Naive thymus-derived CD8-positive, alpha-beta T cell (primary cell): ENCODE results near the gene NR5A2. TPM values are rescaled to one million over a fixed set of nuclear protein-coding genes. Genes with fewer than 3 reads are reported as not detected.

Experiments used
- ATAC-seq, 2 donors: fragments of 150-1000 bp; cut with Tn5 transposase in 1 of 2; sonication (Bioruptor Pico), chemical (Tn5 transposase) in 1 of 2; 1 replicate in 1 of 2; 2 replicates in 1 of 2; pipeline ENCODE4 v1.10.0; 2021; ENCODE audit warnings: mild to moderate bottlenecking in 2 of 2, moderate library complexity in 2 of 2
- POLR2A ChIA-PET: fragments of 350-600 bp; sonication (Branson Sonifier 250); formaldehyde crosslinking; loops from one replicate; lab custom pipeline; 2021; ENCODE audit warnings: antibody characterized with exemption; lab: Charles Lee
- DNase-seq, 10 donors: peaks; one replicate each; pipeline versions ENCODE4 v3.0.0 to v3.0.0-alpha.2; 2020 to 2022
- H3K27ac Mint-ChIP-seq, 10 donors: one replicate each; pipeline ENCODE4 v1.8.0; 2020 to 2022; ENCODE audit warnings: mild to moderate bottlenecking in 10 of 10, mixed read lengths in 10 of 10, moderate library complexity in 4 of 10, inconsistent platforms in 1 of 10
- H3K27me3 Mint-ChIP-seq, 5 donors: one replicate each; pipeline ENCODE4 v1.8.0; 2021 to 2022; ENCODE audit warnings: mixed read lengths in 5 of 5
- H3K36me3 Mint-ChIP-seq, 3 donors: one replicate each; pipeline ENCODE4 v1.8.0; 2020 to 2022; ENCODE audit warnings: mixed read lengths in 3 of 3, mild to moderate bottlenecking in 2 of 3, inconsistent platforms in 1 of 3
- H3K4me1 Mint-ChIP-seq, 4 donors: one replicate each; pipeline ENCODE4 v1.8.0; 2021 to 2022; ENCODE audit warnings: mixed read lengths in 4 of 4
- H3K4me3 Mint-ChIP-seq, 10 donors: one replicate each; pipeline ENCODE4 v1.8.0; 2020 to 2022; ENCODE audit warnings: mild to moderate bottlenecking in 10 of 10, mixed read lengths in 10 of 10, moderate library complexity in 6 of 10, inconsistent platforms in 1 of 10
- H3K9me3 Mint-ChIP-seq, 9 donors: one replicate each; pipeline ENCODE4 v1.8.0; 2020 to 2022; ENCODE audit warnings: mixed read lengths in 9 of 9, mild to moderate bottlenecking in 3 of 9, inconsistent platforms in 1 of 9, moderate library complexity in 1 of 9
- polyA plus RNA-seq, 3 donors: library from polyadenylated mRNA; unstranded; fragments of 300-500 nt; fragmentation: Illumina TruSeq; gene quantifications; one replicate each; pipeline ENCODE4 v1.2.3, GENCODE V29; 2021
- total RNA-seq, 8 experiments: library from RNA in 2 of 8; stranded (reverse) in 2 of 8; gene quantifications; one replicate each; pipeline ENCODE4 v1.2.3 and lab custom pipeline; 2021 to 2026

NR5A2 gene
- total and polyA plus RNA-seq, 5 experiments from 2014 or later, result not detected

GRCh38 chr1:200081151-200081968 is 53.9 kb downstream of the NR5A2 start:
- peaks cover 8 to 17% (median 10%) of the 10 kb centered on the region in 5 donors for H3K27me3 Mint-ChIP-seq
- no peak for ATAC-seq

GRCh38 chr1:200081969-200082245 is 54.4 kb downstream of the NR5A2 start:
- POLR2A ChIA-PET, result interaction anchor here (0.6 kb wide), 1 partner anchor 131 kb away, joined by 3 read pairs; no protein-coding TSS in a partner anchor
- Mint-ChIP-seq H3K4me3 (no peak overlapping the region), H3K4me1 (no peaks in the 10 kb centered on the region), H3K27ac (no peak overlapping the region), H3K9me3 (no peaks in the 10 kb centered on the region), H3K36me3 (no peaks in the 10 kb centered on the region), H3K27me3 (peaks cover 8 to 17% (median 10%) of the 10 kb centered on the region in 5 donors)
- ATAC-seq (no peak), DNase-seq (no peak)

More at GRCh38 chr1:200081151-200081968, 53.9 kb downstream of the NR5A2 start:
- Mint-ChIP-seq H3K27ac (no peak overlapping the region), H3K4me1 (no peaks in the 10 kb centered on the region), H3K4me3 (no peak overlapping the region), H3K9me3 (no peaks in the 10 kb centered on the region), H3K36me3 (no peaks in the 10 kb centered on the region)
- DNase-seq, result no peak
- POLR2A ChIA-PET, result interaction anchor here (1.2 kb wide), 1 partner anchor 13 kb away, joined by 3 read pairs; no protein-coding TSS in a partner anchor

GRCh38 chr1:200082329-200082728 is 54.8 kb downstream of the NR5A2 start:
- Mint-ChIP-seq H3K27me3 (peaks cover 10 to 17% (median 13%) of the 10 kb centered on the region in 5 donors), H3K9me3 (no peaks in the 10 kb centered on the region), H3K4me3 (no peak overlapping the region), H3K4me1 (no peaks in the 10 kb centered on the region), H3K27ac (no peak overlapping the region), H3K36me3 (no peaks in the 10 kb centered on the region)
- DNase-seq, result no peak
- POLR2A ChIA-PET, result interaction anchor here (0.6 kb wide), 1 partner anchor 131 kb away, joined by 3 read pairs; no protein-coding TSS in a partner anchor
- ATAC-seq, result no peak

DNA sequence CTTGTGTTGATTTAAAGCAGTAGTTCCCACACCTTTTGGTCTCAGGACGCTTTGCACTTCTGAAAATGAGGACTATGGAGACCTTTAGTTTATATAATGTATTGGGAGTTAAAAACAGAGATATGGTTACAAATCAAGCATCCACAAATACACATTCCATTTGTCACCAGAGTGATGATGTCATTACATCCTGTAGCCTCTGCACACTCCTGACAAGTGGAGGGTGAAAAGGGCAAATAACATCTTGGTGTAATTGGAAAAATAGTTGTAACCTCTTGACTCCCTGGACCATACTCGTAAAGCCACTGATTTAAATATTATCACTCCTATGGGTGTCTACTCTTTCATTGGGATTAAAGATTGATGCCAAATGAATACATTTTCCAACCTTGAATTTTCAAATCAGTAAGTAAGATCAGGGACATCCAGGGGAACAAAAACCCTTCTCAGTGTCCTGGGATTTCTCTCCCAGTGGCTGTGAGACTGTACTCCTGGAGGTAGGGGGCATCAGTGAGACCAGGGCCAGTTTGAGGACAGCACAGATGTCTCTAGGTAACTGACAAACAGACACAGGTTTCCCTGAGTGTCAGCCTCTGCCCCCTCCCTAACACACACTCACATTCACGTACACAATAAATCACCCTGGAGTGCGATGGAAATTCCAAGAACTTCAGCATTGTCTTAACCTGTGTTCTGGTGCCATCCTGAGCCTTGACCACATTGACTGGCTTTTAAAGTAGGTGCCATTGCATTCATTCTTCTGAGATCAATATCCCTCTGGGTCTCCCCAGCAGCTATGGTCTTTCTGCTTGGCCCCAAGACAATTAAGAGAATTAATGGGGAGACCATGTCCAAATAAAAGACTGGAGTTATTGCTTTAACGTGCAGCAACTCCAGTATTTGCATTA is 63.0 kb downstream of the NR5A2 start:
- peaks cover 10 to 27% (median 18%) of the 10 kb centered on the region in 5 donors for H3K27me3 Mint-ChIP-seq
- DNase-seq (no peak), ATAC-seq (no peak)
- no peak overlapping the region for H3K4me3 Mint-ChIP-seq
- H3K4me1 Mint-ChIP-seq, result no peaks in the 10 kb centered on the region
- POLR2A ChIA-PET, result no interaction called here
- H3K9me3 Mint-ChIP-seq, result no peaks in the 10 kb centered on the region
- H3K36me3 Mint-ChIP-seq, result no peaks in the 10 kb centered on the region
- H3K27ac Mint-ChIP-seq, result no peak overlapping the region

- H3K36me3 Mint-ChIP-seq, result no peaks in the 10 kb centered on the region
- no peak for DNase-seq
- no peaks in the 10 kb centered on the region for H3K4me1 Mint-ChIP-seq
- H3K4me3 Mint-ChIP-seq, result no peak overlapping the region
- POLR2A ChIA-PET, result no interaction called here
- no peak for ATAC-seq
- H3K27ac Mint-ChIP-seq, result no peak overlapping the region
- no peaks in the 10 kb centered on the region for H3K9me3 Mint-ChIP-seq
- H3K27me3 Mint-ChIP-seq, result peaks cover 0 to 7% (median 4%) of the 10 kb centered on the region in 5 donors
Measured at GRCh38 chr1:200095057-200095577, 67.6 kb downstream of the NR5A2 start.

GRCh38 chr1:200096774-200097173 is 69.3 kb downstream of the NR5A2 start:
- no peaks in the 10 kb centered on the region for H3K36me3 Mint-ChIP-seq
- DNase-seq (no peak), ATAC-seq (no peak)
- no peak overlapping the region for H3K4me3 Mint-ChIP-seq
- POLR2A ChIA-PET, result no interaction called here
- H3K27me3 Mint-ChIP-seq, result peaks cover 0 to 7% (median 4%) of the 10 kb centered on the region in 5 donors
- H3K9me3 Mint-ChIP-seq, result no peaks in the 10 kb centered on the region
- no peaks in the 10 kb centered on the region for H3K4me1 Mint-ChIP-seq
- no peak overlapping the region for H3K27ac Mint-ChIP-seq

- Mint-ChIP-seq H3K27ac (no peak overlapping the region), H3K4me1 (no peaks in the 10 kb centered on the region), H3K27me3 (peaks cover 0 to 2% (median 0%) of the 10 kb centered on the region in 5 donors), H3K9me3 (no peaks in the 10 kb centered on the region), H3K4me3 (no peak overlapping the region), H3K36me3 (no peaks in the 10 kb centered on the region)
- no peak for DNase-seq
- POLR2A ChIA-PET, result no interaction called here
- no peak for ATAC-seq
Measured at GRCh38 chr1:200099040-200099439, 71.5 kb downstream of the NR5A2 start.

- Mint-ChIP-seq H3K36me3 (no peaks in the 10 kb centered on the region), H3K27me3 (no peaks in the 10 kb centered on the region), H3K4me1 (no peaks in the 10 kb centered on the region), H3K9me3 (no peaks in the 10 kb centered on the region), H3K27ac (no peak overlapping the region), H3K4me3 (no peak overlapping the region)
- POLR2A ChIA-PET, result no interaction called here
- ATAC-seq, result no peak
- DNase-seq, result no peak
Measured at GRCh38 chr1:200103966-200104583, 76.6 kb downstream of the NR5A2 start.

GRCh38 chr1:200107004-200107470 is 79.5 kb downstream of the NR5A2 start:
- H3K9me3 Mint-ChIP-seq, result no peaks in the 10 kb centered on the region
- no peaks in the 10 kb centered on the region for H3K36me3 Mint-ChIP-seq

DNA sequence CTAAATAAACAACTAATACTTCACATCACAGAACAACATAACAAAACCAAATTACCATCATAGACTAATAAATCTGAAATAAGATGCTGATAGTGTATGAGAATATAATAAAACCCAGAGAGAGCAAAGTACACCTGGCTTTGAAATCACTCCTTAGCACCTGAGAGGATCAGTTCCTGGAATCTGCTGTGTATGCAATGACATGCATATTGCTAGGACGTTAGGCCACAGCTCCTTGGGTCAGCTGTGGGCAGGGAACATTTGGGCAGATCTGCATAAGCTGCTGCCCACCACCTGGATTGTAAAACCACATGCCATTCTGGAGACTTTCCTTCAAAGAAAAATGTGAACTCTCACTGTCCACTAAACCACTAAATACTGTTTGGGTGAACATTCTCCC is 81.1 kb downstream of the NR5A2 start:
- no peaks in the 10 kb centered on the region for H3K4me1 Mint-ChIP-seq
- DNase-seq (no peak), ATAC-seq (no peak)
- POLR2A ChIA-PET, result no interaction called here
- no peaks in the 10 kb centered on the region for H3K9me3 Mint-ChIP-seq
- H3K4me3 Mint-ChIP-seq, result no peak overlapping the region
- no peak overlapping the region for H3K27ac Mint-ChIP-seq
- no peaks in the 10 kb centered on the region for H3K36me3 Mint-ChIP-seq
- H3K27me3 Mint-ChIP-seq, result peaks cover 0 to 6% (median 1%) of the 10 kb centered on the region in 5 donors

More at GRCh38 chr1:200107004-200107470, 79.5 kb downstream of the NR5A2 start:
- H3K4me3 Mint-ChIP-seq, result no peak overlapping the region
- ATAC-seq (no peak), DNase-seq (no peak)
- peaks cover 0 to 2% (median 0%) of the 10 kb centered on the region in 5 donors for H3K27me3 Mint-ChIP-seq
- H3K4me1 Mint-ChIP-seq, result no peaks in the 10 kb centered on the region
- no peak overlapping the region for H3K27ac Mint-ChIP-seq
- POLR2A ChIA-PET, result no interaction called here

- Mint-ChIP-seq H3K27me3 (peaks cover 0 to 6% (median 1%) of the 10 kb centered on the region in 5 donors), H3K4me3 (no peak overlapping the region), H3K36me3 (no peaks in the 10 kb centered on the region), H3K4me1 (no peaks in the 10 kb centered on the region), H3K27ac (no peak overlapping the region), H3K9me3 (no peaks in the 10 kb centered on the region)
- POLR2A ChIA-PET, result no interaction called here
- ATAC-seq (no peak), DNase-seq (no peak)
Measured at GRCh38 chr1:200112290-200112689, 84.8 kb downstream of the NR5A2 start.

DNA sequence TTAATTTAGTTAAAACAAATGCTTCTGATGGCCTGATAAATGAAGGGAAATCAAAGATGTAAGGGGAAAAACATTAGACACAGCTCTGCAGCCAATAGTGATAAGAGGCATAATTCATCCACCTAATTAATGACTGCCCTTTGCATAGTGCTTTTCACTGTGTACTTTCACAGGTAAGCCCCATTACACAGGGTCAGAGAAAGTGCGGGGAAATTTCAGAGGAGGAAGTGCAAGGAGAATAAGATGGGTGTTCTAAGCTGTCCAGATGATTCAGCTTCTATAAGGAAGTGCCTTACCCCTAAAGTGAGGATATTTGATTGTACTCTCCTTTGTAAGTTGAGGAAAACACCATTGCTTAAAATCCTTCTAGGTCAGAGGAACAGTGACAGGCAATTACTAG is 88.0 kb downstream of the NR5A2 start:
- Mint-ChIP-seq H3K4me3 (no peak overlapping the region), H3K4me1 (no peaks in the 10 kb centered on the region), H3K27me3 (peaks cover 0 to 6% (median 2%) of the 10 kb centered on the region in 5 donors), H3K36me3 (no peaks in the 10 kb centered on the region), H3K27ac (no peak overlapping the region), H3K9me3 (no peaks in the 10 kb centered on the region)
- POLR2A ChIA-PET, result no interaction called here
- ATAC-seq (no peak), DNase-seq (no peak)
